Activated B cell treated with CpG ODN at 0.5 μM for 24 hours (primary cell): ENCODE results near the gene RAB11FIP2. TPM values are rescaled to one million over a fixed set of nuclear protein-coding genes. Genes with fewer than 3 reads are reported as not detected.

Experiments
- ATAC-seq: fragments of 200-7000 bp; cut with Tn5 transposase; one replicate; pipeline ENCODE4 v1.10.0; 2021; ENCODE audit warnings: low read depth, mild to moderate bottlenecking, moderate library complexity
- CTCF ChIA-PET: fragments of 350-600 bp; sonication (Branson Sonifier 250); formaldehyde crosslinking; loops from one replicate; lab custom pipeline; 2021; ENCODE audit warnings: antibody characterized with exemption; lab: Charles Lee
- POLR2A ChIA-PET: fragments of 350-600 bp; sonication (Branson Sonifier 250); formaldehyde crosslinking; loops from one replicate; lab custom pipeline; 2021; ENCODE audit warnings: antibody characterized with exemption; lab: Charles Lee
- DNase-seq: peaks from one replicate; pipeline ENCODE4 v3.0.0; 2022
- H3K27ac Mint-ChIP-seq: one replicate; pipeline ENCODE4 v1.8.0; 2020; ENCODE audit warnings: mixed read lengths
- H3K27me3 Mint-ChIP-seq: one replicate; pipeline ENCODE4 v1.8.0; 2021; ENCODE audit warnings: mixed read lengths
- H3K36me3 Mint-ChIP-seq: one replicate; pipeline ENCODE4 v1.8.0; 2021; ENCODE audit warnings: low read depth, mixed read lengths
- H3K4me1 Mint-ChIP-seq: one replicate; pipeline ENCODE4 v1.8.0; 2021; ENCODE audit warnings: mixed read lengths
- H3K4me3 Mint-ChIP-seq: one replicate; pipeline ENCODE4 v1.8.0; 2020; ENCODE audit warnings: mild to moderate bottlenecking, mixed read lengths
- H3K9me3 Mint-ChIP-seq: one replicate; pipeline ENCODE4 v1.8.0; 2020; ENCODE audit warnings: mixed read lengths
- CTCF ChIP-seq: fragments of 200-600 bp; IDR thresholded peaks from one replicate; pipeline ENCODE4 v1.8.0; 2022; ENCODE audit warnings: antibody characterized with exemption, mild to moderate bottlenecking
- intact Hi-C: fragments of 100-400 bp; cut with micrococcal nuclease; formaldehyde crosslinking; loops from one replicate; pipeline ENCODE4 v1.15.1; 2024
- total RNA-seq: library from RNA; stranded (reverse); gene quantifications from 2 replicates; pipeline ENCODE4 v1.2.3, GENCODE V29; 2022

Gene RAB11FIP2
- total RNA-seq, 1 donor from 2014 or later = 33.2 TPM

GRCh38 chr10:117965984-117966383, 80.8 kb downstream of the RAB11FIP2 start:
- no peak for TF ChIP-seq CTCF
- H3K36me3 Mint-ChIP-seq = no peaks in the 10 kb centered on the region
- peaks cover 8% of the 10 kb centered on the region for H3K27me3 Mint-ChIP-seq
- CTCF ChIA-PET = no interaction called here
- POLR2A ChIA-PET = no interaction called here
- ATAC-seq (no peak), DNase-seq (no peak)
- peaks cover 5% of the 10 kb centered on the region for H3K9me3 Mint-ChIP-seq
- intact Hi-C loops = no loop called here
- no peak overlapping the region for H3K4me3 Mint-ChIP-seq
- no peak overlapping the region for H3K27ac Mint-ChIP-seq
- no peaks in the 10 kb centered on the region for H3K4me1 Mint-ChIP-seq

- Mint-ChIP-seq H3K36me3 (no peaks in the 10 kb centered on the region), H3K4me1 (no peaks in the 10 kb centered on the region), H3K9me3 (peaks cover under 1% of the 10 kb centered on the region), H3K4me3 (no peak overlapping the region), H3K27ac (no peak overlapping the region), H3K27me3 (peaks cover 8% of the 10 kb centered on the region)
- DNase-seq = no peak
- no peak for ATAC-seq
- TF ChIP-seq CTCF = no peak
- intact Hi-C loops = no loop called here
- CTCF ChIA-PET = no interaction called here
- POLR2A ChIA-PET = no interaction called here
Observed at GRCh38 chr10:117964536-117964935, 82.2 kb downstream of the RAB11FIP2 start.

- intact Hi-C loops = no loop called here
- Mint-ChIP-seq H3K4me1 (no peaks in the 10 kb centered on the region), H3K4me3 (no peak overlapping the region), H3K9me3 (no peaks in the 10 kb centered on the region), H3K27ac (no peak overlapping the region), H3K36me3 (no peaks in the 10 kb centered on the region), H3K27me3 (peaks cover 16% of the 10 kb centered on the region)
- no peak for TF ChIP-seq CTCF
- ChIA-PET CTCF (no interaction called here), POLR2A (no interaction called here)
- DNase-seq (no peak), ATAC-seq (no peak)
Observed at GRCh38 chr10:117960345-117960935, 86.3 kb downstream of the RAB11FIP2 start.

GRCh38 chr10:117956972-117957371, 89.8 kb downstream of the RAB11FIP2 start:
- intact Hi-C loops = no loop called here
- Mint-ChIP-seq H3K9me3 (no peaks in the 10 kb centered on the region), H3K4me1 (no peaks in the 10 kb centered on the region), H3K36me3 (no peaks in the 10 kb centered on the region), H3K4me3 (no peak overlapping the region), H3K27me3 (peaks cover 14% of the 10 kb centered on the region), H3K27ac (no peak overlapping the region)
- TF ChIP-seq CTCF = no peak
- CTCF ChIA-PET = no interaction called here
- ATAC-seq (no peak), DNase-seq (no peak)
- POLR2A ChIA-PET = no interaction called here

GRCh38 chr10:117955176-117955575, 91.6 kb downstream of the RAB11FIP2 start:
- no peaks in the 10 kb centered on the region for H3K36me3 Mint-ChIP-seq

More at GRCh38 chr10:117955176-117955575, 91.6 kb downstream of the RAB11FIP2 start:
- Mint-ChIP-seq H3K4me3 (no peak overlapping the region), H3K27me3 (peaks cover 11% of the 10 kb centered on the region), H3K9me3 (no peaks in the 10 kb centered on the region), H3K27ac (no peak overlapping the region), H3K4me1 (no peaks in the 10 kb centered on the region)
- ChIA-PET POLR2A (no interaction called here), CTCF (no interaction called here)
- ATAC-seq (no peak), DNase-seq (no peak)
- intact Hi-C loops = no loop called here
- TF ChIP-seq CTCF = no peak
